DLD1 (cell line): ENCODE results near the gene MPRIP.
"Not testable (repeated sequence)": the region's sequence is repeated elsewhere in the genome, so short reads cannot be mapped to it uniquely, and the experiment has no call there.

Source experiments
- in situ Hi-C: cut with HindIII; loops from 2 replicates; pipeline ENCODE4 v1.10.0; 2017; ENCODE audit warnings: low sequenced_read_pairs

MPRIP gene

GRCh38 chr17:17180741-17181525, 138.7 kb downstream of the MPRIP start:
- in situ Hi-C loops = no loop called here

GRCh38 chr17:17181666-17182597, 139.7 kb downstream of the MPRIP start:
- in situ Hi-C loops = no loop called here

DNA sequence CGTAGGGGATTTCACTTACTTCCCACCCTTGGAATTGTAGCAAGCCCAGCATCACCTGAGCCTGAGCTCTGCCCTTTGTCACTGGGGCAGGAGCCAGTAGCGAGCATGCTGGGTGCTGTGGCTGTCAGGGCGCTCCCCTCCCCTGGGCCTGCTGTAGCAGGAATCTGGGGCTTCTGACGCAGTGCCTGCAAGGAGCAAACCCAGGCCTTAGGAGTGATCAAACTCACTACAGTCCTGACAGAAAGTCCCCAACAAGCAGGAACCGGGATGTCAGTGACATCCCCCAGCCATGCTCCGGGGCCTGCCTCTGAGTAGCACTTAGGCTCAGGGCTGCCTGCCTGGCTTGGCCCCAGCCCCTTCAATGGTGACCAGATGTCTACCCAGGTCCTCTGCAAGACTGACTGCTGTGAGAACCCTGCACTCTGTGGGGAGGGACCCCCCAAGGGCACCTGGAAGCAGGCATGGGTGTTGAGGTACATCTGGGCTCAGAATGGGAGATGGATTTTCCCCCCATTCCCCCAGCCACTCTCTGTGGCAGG, 140.4 kb downstream of the MPRIP start:
- in situ Hi-C loops = no loop called here

- in situ Hi-C loops = no loop called here
These were observed 141.5 kb downstream of the MPRIP start for GRCh38 chr17:17183744-17184143.

- in situ Hi-C loops = not testable (repeated sequence)
These were observed 142.9 kb downstream of the MPRIP start for GRCh38 chr17:17184985-17185757.

- in situ Hi-C loops = no loop called here
These were observed 143.8 kb downstream of the MPRIP start for GRCh38 chr17:17186051-17186450.

DNA sequence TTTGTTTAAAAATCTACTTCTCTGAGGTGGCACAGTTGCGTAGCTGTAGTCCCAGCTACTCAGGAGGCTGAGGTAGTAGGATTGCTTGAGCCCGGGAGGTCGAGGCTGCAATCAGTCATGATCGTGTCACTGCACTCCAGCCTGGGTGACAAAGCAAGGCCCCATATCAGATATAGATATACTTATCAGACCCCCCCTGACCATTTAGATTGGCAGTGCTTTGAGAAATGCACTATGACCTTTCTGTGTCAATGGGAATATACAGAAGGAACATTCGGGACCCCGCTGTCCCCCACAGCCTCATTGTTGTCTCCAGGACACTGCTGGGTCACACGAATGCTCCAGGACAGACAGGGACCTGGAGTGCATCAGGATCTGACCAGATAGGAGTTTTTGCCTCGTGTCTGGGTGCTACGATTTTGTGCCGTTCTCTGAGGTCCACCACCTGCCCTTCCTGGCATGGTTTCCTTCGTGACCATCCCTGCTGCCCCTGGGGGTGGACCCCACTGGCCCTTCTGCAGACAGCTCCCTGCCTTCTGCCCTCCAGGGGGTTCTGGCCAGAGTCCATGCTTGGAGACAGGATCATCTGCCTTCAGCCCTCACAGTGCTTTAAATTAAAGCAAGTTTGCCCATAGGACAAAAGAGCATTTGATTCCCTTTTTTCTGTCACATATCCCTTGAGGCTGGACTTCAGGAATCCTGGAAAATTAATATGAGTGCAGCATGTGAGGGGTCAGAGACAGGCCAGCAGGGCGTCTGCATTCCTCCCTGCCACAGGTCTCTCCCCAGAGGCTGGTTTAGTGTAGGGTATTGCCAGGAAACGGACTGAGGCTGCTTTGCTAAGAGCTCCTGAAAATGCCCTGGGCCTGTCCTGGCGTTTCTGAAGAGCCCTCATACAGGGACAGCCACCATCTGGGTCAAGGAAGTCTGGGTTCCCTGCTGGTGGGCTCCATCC, 144.6 kb downstream of the MPRIP start:
- in situ Hi-C loops = no loop called here

DNA sequence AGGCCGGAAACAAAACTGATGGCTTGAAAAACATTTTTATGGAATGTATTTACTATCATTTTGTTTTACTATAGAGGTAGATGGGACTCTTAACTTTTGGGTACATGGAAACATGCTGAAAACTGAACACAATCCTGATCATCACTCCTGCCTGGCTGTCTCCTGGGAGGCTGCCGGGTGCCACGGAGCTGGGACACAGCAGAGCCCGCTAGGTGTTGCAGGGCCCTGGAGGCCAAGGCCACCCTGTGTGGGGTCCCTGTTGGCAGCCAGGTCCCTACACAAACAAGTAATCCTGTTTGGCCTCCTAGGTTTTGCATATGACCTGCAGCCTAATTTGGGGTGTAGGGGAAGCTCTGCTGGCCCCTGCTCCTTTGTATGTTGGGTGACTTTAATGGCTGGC, 146.3 kb downstream of the MPRIP start:
- in situ Hi-C loops = no loop called here

DNA sequence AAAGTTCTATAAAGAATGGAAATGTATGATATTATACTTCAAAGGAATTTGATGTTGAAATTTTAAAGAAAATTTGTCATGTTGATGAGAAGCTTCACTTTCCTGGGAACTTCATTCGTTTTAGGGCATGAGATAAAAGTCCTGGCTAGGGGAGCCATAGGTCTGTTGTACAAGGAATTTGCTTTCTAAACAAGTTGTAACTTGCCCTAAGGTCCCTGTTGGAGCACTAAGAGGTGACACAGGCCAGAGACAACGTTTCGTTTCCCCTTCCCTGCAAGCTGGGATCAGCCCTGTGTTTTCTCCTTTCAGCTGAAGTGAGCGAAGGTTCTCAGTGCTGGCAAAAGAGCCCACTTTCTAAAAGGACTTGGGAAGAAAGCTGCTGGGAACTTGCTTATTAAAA, 147.3 kb downstream of the MPRIP start:
- in situ Hi-C loops = no loop called here

- in situ Hi-C loops = no loop called here
These were observed 147.9 kb downstream of the MPRIP start for GRCh38 chr17:17190188-17190587.

DNA sequence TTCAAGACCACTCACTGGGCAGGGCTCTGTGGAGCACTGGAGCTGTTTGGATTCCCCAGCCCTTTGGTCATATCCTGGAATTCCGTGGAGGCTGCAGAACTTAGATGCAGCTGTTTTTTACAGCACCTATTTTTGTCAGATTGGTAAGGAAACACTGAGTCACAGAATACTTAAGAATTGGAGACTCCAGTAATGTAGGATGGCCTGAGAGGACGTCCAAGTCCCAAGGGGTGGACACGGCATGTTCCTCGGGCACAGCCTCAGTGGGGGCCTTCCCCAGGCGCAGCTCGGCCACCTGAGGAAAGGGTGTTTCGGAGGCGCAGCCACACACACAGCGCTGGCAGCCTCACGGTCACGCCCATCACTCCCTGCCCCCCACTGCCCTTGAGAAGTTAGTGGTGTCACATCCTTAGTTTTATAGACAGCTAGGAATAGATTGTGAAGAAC, 149.1 kb downstream of the MPRIP start:
- in situ Hi-C loops = no loop called here

GRCh38 chr17:17191961-17192381, 149.7 kb downstream of the MPRIP start:
- in situ Hi-C loops = no loop called here

DNA sequence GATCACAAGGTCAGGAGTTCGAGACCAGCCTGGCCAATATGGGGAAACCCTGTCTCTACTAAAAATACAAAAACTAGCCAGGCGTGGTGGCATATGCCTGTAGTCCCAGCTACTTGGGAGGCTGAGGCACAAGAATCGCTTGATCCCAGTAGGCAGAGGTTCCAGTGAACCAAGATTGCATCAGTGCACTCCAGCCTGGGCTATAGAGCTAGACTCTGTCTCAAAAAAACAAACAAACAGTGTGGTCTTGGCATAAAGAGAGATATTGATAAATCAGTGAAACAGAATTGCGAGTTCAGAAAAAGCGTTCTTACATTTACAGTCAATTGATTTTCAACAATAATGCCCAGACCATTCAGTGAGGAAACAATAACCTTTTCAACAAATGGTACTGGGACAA, 153.2 kb downstream of the MPRIP start:
- in situ Hi-C loops = not testable (repeated sequence)

DNA sequence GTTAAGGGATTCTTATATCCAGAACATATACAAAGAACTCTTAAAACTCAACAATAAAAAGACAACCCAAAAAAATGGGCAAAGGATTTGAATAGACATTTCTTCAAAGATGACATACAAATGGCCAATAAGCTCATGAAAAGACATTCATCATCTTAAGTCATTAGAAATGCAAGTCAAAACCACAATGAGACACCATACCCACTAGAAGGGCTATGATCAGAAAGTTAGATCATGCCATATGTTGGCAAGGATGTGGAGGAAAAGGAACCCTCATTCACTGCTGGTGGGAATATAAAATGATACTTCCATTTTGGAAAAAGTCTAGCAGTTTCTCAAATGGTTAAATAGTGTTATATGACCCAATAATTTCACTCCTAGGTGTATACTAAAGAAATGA, 154.5 kb downstream of the MPRIP start:
- in situ Hi-C loops = no loop called here

- in situ Hi-C loops = no loop called here
These were observed 156.0 kb downstream of the MPRIP start for GRCh38 chr17:17198281-17198680.

DNA sequence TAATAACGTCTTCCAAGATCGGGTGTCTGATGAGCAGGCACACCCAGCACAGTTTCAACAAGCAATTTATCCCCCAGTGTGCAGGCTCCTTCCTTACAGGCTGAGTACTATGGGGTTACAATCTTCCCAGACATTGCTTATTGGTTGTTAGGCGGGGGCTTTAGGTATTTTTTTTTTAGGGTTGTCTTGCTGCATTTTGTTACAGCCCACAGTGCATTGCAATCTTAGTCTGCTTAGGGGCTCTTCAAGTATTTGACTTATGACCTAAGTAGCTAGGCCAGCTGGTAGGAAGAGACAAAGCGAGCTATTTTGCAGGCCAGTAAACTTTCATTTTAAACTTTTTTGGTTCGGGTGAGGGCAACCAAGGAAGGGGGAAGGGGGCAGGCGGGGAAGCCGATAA, 158.1 kb downstream of the MPRIP start:
- in situ Hi-C loops = no loop called here

GRCh38 chr17:17200831-17201230, 158.6 kb downstream of the MPRIP start:
- in situ Hi-C loops = no loop called here

DNA sequence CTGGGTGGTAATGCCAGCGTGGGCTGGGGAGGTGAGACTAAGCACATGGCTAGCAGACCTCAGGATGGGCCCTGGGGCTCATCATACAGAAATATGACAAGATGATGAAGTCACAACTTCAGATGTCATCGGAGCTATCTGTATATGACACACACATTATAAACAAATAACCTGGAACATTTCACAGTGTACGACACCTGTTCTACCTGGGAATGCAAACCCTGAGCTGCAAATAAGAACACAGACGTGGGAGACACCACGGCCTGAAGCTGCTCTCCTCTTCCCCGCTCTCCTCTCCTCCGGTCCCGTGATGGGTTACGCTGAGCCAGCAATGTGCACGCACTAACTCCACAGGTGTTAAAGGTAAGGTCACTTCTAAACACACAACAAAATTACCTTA, 159.0 kb downstream of the MPRIP start:
- in situ Hi-C loops = no loop called here

- in situ Hi-C loops = no loop called here
These were observed 159.7 kb downstream of the MPRIP start for GRCh38 chr17:17201907-17202306.
